ENCODE measurements around the gene ABHD2.
"Not testable (repeated sequence)": the region's sequence is repeated elsewhere in the genome, so short reads cannot be mapped to it uniquely, and the experiment has no call there.

Gene ABHD2

GRCh38 chr15:89141159-89141558 is 52.9 kb downstream of the ABHD2 start:
- not testable (repeated sequence) for FAIRE-seq

- FAIRE-seq = no peak
Measured at GRCh38 chr15:89141885-89142284, 53.6 kb downstream of the ABHD2 start.

DNA sequence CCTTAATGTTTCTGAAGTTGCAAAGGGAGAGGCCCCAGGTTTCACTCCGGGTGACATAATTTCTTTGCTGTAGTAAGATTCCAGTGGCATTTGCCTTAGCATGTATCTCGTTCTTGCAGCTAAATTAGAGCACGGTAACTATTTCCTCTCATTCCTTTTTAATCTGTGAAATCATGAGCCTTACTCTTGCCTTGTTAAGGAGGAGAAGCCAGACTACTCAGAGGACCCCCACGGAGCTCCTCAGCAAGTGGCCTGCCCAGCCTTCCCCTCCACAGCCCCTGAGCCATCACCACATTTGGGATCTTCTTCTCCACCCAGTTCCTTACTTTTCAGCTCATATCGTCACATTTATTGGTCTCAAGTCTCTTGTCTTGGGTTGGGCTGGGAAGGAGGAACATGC is 54.2 kb downstream of the ABHD2 start:
- FAIRE-seq = no peak

GRCh38 chr15:89143503-89144162 is 55.4 kb downstream of the ABHD2 start:
- FAIRE-seq = no peak

- FAIRE-seq = no peak
Measured at GRCh38 chr15:89144491-89144890, 56.2 kb downstream of the ABHD2 start.

GRCh38 chr15:89146366-89146765 is 58.1 kb downstream of the ABHD2 start:
- FAIRE-seq = no peak

- no peak for FAIRE-seq
Measured at GRCh38 chr15:89148126-89148525, 59.9 kb downstream of the ABHD2 start.

DNA sequence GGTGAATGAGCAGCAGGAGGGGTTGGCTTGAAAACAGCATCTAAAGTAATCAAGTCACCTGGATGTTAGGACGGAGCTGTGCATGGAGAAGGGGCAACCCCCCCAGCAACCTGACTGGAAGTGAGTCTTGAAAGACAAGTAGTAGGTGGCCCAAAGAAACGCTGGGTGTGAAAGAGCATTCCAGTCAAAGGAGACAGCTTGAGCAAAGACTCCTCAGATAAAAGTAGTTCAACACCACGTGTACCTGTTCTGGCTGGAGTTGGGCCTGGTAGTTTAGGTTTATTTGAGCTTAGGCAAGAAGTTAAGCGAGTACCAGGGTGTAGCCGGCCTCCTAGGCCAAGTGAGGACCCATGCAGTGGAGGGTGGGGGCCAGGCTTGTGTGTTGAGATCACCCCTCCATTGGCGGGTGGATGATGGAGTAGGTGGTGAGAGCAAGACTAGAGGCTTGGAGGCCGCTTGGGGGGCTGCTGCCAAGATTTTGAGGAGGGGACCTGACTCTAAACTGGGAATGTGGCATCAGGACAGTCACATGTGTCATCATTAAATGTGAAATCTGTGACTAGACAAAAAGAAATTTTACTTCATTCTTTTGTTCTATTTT is 61.3 kb downstream of the ABHD2 start:
- no peak for FAIRE-seq

GRCh38 chr15:89150287-89150686 is 62.0 kb downstream of the ABHD2 start:
- no peak for FAIRE-seq

- FAIRE-seq = peak; percentile 64
Measured at GRCh38 chr15:89150762-89151664, 62.8 kb downstream of the ABHD2 start.

DNA sequence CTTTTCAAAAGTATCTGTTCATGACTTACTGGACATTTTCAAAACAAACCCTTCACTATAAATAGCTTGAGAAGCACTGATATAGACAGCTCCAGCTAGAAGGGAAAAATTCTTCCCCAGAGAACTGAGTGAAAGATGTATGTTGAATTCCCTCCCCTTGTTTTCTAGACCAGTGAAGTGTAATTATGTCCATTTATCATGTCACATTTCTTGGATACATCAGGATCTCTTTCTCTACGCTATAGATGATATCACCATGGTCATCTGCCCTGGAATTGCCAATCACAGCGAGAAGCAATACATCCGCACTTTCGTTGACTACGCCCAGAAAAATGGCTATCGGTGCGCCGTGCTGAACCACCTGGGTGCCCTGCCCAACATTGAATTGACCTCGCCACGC is 66.9 kb downstream of the ABHD2 start:
- no peak for FAIRE-seq

GRCh38 chr15:89155656-89156055 is 67.4 kb downstream of the ABHD2 start:
- no peak for FAIRE-seq

DNA sequence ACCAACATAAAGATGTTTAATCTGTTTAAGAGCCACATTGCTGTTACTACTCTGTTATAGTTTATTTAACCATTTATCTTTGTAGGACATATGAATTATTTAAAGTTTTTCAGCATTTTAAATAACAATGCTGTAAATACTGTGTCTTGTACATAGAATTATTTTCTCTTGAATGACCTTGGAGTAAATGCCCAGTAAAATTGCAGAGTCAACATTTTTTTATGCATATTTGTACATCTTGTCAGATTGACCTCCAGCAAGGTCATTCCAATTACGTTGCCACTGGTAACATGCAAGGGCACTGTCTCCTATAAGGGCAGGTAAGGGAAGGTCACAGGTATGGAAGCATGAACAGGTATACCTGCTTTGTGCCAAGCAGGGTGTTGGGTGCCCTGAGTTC is 68.8 kb downstream of the ABHD2 start:
- no peak for FAIRE-seq

GRCh38 chr15:89157918-89158564 is 69.8 kb downstream of the ABHD2 start:
- no peak for FAIRE-seq

DNA sequence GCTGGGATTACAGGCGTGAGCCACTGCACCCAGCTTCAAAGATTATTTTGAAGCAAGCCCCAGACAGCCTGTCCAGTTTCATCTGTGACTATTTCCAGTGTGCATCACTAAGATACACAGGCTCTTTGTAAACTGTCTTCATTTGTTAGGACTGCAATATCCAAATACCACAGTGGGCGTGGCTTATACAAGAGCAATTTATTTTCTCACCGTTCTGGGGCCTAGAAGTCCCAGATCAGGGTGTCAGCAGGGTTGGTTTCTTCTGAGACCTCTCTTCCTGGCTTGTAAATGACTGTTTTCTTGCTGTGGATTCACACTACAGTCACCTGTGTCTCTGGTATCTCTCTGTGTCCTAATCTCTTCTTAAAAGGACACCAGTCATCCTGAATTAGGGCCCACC is 73.4 kb downstream of the ABHD2 start:
- no peak for FAIRE-seq

- no peak for FAIRE-seq
Measured at GRCh38 chr15:89163271-89164055, 75.2 kb downstream of the ABHD2 start.

DNA sequence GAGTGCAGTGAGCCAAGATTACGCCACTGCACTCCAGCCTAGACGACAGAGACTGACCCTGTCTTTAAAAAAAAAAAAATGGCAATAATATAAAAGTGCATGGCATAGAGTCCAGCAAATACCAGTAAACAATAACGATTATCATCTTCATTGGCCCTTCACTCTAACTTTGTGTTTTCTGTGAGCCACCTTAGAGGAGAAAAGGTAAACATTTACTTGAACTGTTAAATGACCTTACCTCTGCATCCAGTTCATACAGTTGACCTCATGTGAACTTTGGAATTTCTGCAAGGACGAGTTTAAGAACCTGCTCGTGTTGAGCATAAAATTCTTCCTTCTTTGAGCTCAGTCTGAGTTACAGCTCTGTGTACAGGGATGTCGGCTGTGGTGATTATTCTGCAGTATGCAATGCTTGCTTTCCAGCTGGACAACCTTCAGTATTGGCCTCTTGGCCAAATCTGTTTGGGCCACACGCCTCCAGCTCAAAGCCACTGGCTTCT is 76.5 kb downstream of the ABHD2 start:
- FAIRE-seq = no peak

DNA sequence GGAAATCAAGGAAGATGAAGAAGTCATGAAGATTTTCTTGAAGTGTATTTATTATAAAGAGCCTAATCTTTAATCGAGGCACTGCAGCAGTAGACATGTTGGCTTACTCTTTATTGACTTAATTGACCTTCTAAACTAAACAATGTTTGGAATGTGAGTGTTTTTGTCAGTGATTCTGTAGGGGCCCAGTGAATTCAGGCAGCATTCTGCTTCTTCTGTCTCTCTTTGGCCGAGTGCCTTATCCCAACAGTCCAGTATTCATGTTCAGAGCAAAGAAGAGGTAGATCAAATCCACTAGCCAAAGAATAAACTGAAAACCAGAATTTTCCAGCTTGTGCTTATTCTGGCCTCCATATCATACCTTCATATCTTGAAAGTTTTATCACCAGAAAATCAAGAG is 77.4 kb downstream of the ABHD2 start:
- no peak for FAIRE-seq

DNA sequence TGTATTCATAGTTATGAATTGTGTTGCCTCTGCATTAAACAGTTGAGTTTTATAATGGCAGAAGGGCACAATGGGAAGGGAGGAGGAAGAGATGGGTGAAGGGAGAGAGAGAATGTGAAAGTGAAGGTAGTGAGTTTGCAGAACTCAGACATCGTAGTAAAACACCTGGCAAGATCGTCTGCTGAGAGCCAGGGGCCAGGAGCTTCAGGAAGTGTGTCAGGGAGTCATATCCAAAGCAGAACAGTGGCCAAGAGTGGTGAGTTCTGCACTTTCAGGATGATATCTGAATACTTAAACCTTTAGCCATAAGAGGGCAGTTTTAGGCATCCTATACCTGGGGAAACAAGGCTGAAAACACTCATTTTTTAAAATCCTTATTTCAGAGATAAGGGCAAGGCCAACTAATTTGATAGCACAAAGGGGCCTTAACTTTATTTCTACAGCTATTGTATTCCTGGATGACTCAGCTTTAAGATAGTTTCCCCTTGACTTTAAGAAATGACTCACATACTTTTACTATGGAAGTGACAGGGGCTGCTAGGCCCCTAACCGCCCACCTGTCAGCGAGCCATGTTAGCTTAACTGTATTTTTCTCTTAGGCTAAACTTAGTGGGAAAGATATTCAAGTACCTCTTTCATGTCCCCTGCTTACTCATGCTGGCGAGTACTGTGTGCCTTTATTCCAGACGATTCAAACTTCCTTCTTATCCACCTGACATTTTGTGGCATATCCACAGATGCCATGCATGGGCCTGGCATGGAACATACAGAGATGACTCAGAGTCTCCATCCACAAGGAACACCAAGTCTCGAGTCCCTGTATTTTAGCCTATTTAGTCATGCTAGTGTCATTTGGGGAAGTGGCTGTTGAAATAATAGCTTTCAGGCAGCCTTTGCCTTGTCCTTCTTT is 79.3 kb downstream of the ABHD2 start:
- FAIRE-seq = no peak

GRCh38 chr15:89168316-89168833 is 80.1 kb downstream of the ABHD2 start:
- FAIRE-seq = no peak

DNA sequence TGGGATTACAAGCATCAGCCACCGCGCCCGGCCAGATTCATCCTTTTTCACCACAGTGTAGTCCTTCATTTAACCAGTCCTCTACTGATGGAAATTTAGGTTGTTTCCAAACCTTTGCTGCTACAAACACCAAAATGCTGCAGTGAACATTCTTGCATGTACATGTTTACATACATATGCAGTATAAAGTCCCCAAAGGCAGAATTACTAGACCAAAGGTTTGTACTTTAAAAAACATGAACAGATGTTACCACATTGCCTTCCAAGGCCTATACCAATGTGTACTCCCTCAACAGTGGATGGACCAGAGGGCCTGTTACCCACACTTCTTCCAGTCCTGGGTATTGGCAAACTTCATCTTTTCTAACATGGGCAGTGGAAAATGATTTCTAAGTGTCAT is 82.1 kb downstream of the ABHD2 start:
- FAIRE-seq = no peak

Measured in colon (tissue), 2 donors.